Endothelial cell (in vitro differentiated cells): ENCODE measurements around the gene BCLAF3. TPM values are rescaled to one million over a fixed set of nuclear protein-coding genes. Genes with fewer than 3 reads are reported as not detected.

Experiments
- DNase-seq: peaks from one replicate; pipeline ENCODE4 v3.0.0; 2021; ENCODE audit warnings: low spot score
- H3K27ac Mint-ChIP-seq: one replicate; pipeline ENCODE4 v1.8.0; 2021; ENCODE audit warnings: mixed read lengths, inconsistent platforms; ENCODE audit not compliant: unreplicated experiment
- H3K27me3 Mint-ChIP-seq: one replicate; pipeline ENCODE4 v1.8.0; 2021; ENCODE audit warnings: mild to moderate bottlenecking, moderate library complexity, mixed read lengths, inconsistent platforms; ENCODE audit not compliant: unreplicated experiment
- H3K36me3 Mint-ChIP-seq: one replicate; pipeline ENCODE4 v1.8.0; 2021; ENCODE audit warnings: mild to moderate bottlenecking, low read depth, mixed read lengths, inconsistent platforms; ENCODE audit not compliant: unreplicated experiment
- H3K4me1 Mint-ChIP-seq: one replicate; pipeline ENCODE4 v1.8.0; 2021; ENCODE audit warnings: mild to moderate bottlenecking, mixed read lengths, inconsistent platforms; ENCODE audit not compliant: unreplicated experiment
- H3K4me3 Mint-ChIP-seq: one replicate; pipeline ENCODE4 v1.8.0; 2021; ENCODE audit warnings: mild to moderate bottlenecking, mixed read lengths, inconsistent platforms; ENCODE audit not compliant: unreplicated experiment
- H3K9me3 Mint-ChIP-seq: one replicate; pipeline ENCODE4 v1.8.0; 2021; ENCODE audit warnings: mixed read lengths, inconsistent platforms; ENCODE audit not compliant: unreplicated experiment
- total RNA-seq: library from RNA; stranded (reverse); fragmentation: NEBNext Ultra II Directional; extraction: Animal tissue kit (Norgen Biotek cat#: 25700); gene quantifications from one replicate; pipeline ENCODE4 v1.2.1, GENCODE V29; 2021; ENCODE audit not compliant: unreplicated experiment
- TF ChIP-seq, protein P1 (sequence below): fragments of 200-600 bp; sonication (generic); IDR thresholded peaks from one replicate; pipeline ENCODE4 v1.5.0; 2021; ENCODE audit warnings: antibody characterized with exemption; ENCODE audit not compliant: unreplicated experiment

The BCLAF3 gene
- total RNA-seq, 1 donor from 2014 or later = 9.6 TPM

DNA sequence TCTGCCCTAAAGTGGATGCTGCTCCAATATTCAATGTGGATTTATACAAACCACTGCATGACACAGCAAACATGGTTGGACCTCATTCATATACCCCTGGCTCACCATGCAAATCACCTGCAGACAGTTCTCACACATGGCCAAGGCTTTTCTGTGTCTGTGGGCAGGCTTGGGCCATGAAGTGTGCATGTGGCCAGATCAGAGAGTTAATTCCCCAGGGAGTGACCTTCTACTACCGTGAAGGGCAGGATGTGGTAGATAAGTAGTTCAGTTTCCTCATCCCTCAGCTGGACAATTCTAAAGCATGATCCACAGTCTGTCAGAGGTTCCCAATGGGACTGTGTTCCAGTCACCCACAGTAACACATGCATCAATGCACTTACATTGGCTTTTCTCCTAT, 24.6 kb upstream of the BCLAF3 start:
- Mint-ChIP-seq H3K27ac (no peak overlapping the region), H3K9me3 (no peaks in the 10 kb centered on the region), H3K4me3 (no peak overlapping the region), H3K36me3 (peaks cover 23% of the 10 kb centered on the region), H3K4me1 (peaks cover 4% of the 10 kb centered on the region), H3K27me3 (peaks cover 1% of the 10 kb centered on the region)
- TF ChIP-seq, protein P1, sequence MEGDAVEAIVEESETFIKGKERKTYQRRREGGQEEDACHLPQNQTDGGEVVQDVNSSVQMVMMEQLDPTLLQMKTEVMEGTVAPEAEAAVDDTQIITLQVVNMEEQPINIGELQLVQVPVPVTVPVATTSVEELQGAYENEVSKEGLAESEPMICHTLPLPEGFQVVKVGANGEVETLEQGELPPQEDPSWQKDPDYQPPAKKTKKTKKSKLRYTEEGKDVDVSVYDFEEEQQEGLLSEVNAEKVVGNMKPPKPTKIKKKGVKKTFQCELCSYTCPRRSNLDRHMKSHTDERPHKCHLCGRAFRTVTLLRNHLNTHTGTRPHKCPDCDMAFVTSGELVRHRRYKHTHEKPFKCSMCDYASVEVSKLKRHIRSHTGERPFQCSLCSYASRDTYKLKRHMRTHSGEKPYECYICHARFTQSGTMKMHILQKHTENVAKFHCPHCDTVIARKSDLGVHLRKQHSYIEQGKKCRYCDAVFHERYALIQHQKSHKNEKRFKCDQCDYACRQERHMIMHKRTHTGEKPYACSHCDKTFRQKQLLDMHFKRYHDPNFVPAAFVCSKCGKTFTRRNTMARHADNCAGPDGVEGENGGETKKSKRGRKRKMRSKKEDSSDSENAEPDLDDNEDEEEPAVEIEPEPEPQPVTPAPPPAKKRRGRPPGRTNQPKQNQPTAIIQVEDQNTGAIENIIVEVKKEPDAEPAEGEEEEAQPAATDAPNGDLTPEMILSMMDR = no peak
- DNase-seq = no peak

DNA sequence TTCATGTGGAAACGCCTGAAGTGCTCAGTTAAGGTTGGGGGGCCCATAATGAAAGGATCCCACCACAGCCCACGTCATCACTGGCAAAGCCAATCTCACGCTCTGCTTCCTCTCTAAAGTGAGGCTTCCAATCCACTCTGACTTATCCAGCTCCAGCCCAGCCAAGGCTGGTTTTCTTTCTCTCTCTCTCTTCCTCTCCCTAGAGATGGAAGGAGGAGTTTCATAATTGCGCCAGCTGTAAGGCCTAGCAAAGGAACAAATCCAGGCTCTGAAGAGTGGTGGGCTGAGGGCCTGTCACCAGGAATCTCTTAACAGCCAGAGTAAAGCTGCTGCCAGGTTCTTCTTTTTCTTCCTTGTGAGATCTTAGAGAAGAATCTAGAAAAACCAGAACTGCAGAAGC, 20.7 kb upstream of the BCLAF3 start:
- no peaks in the 10 kb centered on the region for H3K9me3 Mint-ChIP-seq
- H3K4me1 Mint-ChIP-seq = peaks cover 4% of the 10 kb centered on the region
- no peak for DNase-seq
- peaks cover 13% of the 10 kb centered on the region for H3K36me3 Mint-ChIP-seq
- TF ChIP-seq, protein P1 = no peak
- H3K27me3 Mint-ChIP-seq = no peaks in the 10 kb centered on the region
- H3K4me3 Mint-ChIP-seq = no peak overlapping the region
- no peak overlapping the region for H3K27ac Mint-ChIP-seq

DNA sequence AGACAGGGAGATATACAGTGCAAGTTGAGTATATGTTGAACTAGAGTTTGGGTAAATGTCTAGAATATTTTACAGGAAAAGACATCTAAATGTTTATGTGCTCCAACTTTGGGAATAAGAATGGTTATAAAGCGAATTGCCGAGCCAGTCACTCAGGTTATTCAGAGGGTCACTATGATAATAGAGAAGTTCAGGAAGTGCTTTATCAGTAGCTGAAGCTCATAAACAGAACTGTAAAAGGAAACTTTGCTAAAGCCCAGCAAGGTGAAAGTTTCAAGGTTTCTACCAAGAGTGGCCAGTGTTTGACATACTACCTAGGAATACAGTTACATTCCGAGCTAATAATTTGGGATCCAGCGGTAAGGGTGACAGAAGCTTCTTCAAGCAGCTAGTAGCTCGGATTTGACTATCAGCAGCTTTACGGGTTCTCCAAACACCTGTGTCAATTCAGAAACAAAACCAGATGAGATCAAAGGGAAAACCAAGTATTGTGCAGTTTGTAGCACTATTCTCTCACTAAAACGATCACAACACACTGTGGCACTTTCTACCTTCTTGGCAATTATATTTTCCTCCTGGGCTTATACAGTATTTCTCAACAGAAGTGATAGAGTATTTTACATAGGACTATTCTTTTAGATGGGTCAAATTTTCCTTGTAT, 17.2 kb upstream of the BCLAF3 start:
- no peaks in the 10 kb centered on the region for H3K9me3 Mint-ChIP-seq

DNA sequence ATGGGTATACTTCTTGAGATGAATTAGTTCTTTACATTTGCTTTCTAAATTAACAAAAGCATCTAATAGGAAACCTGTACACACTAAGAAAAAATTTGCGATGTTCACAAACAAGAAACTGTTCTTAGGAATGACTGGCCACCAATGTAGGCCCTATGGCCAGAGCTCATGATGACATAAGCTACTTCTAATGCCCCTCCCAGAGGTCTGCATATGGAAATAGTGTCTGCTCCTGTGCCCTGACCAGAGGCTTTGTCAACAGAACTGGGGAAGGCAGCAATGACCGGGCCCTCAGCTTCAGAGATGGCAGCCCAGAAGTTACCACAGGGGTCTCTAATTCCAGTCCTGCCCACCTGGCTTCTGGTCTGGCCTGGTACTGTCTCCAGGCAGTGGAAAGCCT, 15.0 kb upstream of the BCLAF3 start:
- H3K27me3 Mint-ChIP-seq = no peaks in the 10 kb centered on the region
- H3K4me1 Mint-ChIP-seq = no peaks in the 10 kb centered on the region
- TF ChIP-seq, protein P1 = no peak
- H3K36me3 Mint-ChIP-seq = no peaks in the 10 kb centered on the region
- DNase-seq = no peak
- no peak overlapping the region for H3K27ac Mint-ChIP-seq
- no peaks in the 10 kb centered on the region for H3K9me3 Mint-ChIP-seq
- no peak overlapping the region for H3K4me3 Mint-ChIP-seq

More for the DNA sequence above, 17.2 kb upstream of the BCLAF3 start:
- no peaks in the 10 kb centered on the region for H3K27me3 Mint-ChIP-seq
- H3K4me1 Mint-ChIP-seq = no peaks in the 10 kb centered on the region
- no peak overlapping the region for H3K27ac Mint-ChIP-seq
- H3K36me3 Mint-ChIP-seq = no peaks in the 10 kb centered on the region
- no peak overlapping the region for H3K4me3 Mint-ChIP-seq
- TF ChIP-seq, protein P1 = no peak
- no peak for DNase-seq

DNA sequence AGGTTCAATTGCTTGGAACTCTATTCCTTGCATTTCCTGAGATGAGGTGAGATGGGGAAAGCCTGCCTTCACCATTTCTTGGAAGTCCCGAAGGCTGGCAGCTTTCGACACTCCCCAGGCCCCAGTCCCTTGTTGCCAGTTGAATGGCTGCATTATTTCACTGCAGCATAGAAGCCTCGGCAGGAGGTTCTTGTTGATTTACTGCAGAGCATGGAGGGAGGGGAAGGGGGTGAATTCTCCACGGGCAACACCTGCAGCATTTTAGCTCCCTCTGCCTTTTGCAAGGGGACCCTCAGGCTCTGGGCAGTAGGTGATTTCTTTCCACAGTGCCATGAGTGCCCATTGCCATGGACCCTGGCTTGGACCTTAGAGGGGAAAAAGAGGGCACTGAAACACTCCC, 10.7 kb upstream of the BCLAF3 start:
- H3K36me3 Mint-ChIP-seq = no peaks in the 10 kb centered on the region
- no peak overlapping the region for H3K27ac Mint-ChIP-seq
- H3K4me1 Mint-ChIP-seq = no peaks in the 10 kb centered on the region
- H3K27me3 Mint-ChIP-seq = no peaks in the 10 kb centered on the region
- TF ChIP-seq, protein P1 = no peak
- DNase-seq = no peak
- H3K4me3 Mint-ChIP-seq = no peak overlapping the region
- H3K9me3 Mint-ChIP-seq = no peaks in the 10 kb centered on the region
